ENCODE measurements around the gene NBPF1.
"Not testable (repeated sequence)": the region's sequence is repeated elsewhere in the genome, so short reads cannot be mapped to it uniquely, and the experiment has no call there.

DNA sequence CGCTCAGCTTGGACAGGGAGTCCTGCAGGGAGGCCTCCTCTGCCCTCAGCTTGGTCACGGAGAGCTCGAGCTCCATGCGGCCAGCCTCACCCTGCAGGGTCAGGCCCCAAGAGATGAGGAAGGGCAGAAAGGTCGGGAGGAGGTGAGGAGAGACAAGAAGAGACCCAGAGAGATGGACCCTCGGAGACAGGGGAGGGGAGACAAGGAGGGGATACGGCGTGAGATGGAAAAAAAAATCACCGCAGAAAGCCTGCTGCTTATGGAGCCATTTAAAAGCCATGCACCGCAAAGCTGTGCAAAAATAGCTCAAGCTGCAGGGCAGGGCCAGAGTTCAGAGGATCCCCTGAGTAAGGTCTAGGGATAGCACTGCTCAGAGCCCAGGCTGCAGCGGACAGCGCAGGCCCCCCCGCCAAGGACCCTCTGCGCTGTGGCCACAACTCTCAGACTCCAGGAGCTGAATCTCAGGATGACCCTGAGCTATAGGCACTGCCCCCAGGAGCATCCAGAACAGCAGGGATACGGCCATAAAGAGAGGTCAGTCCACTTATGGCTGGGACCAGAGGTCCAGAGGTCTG, 13.1 kb upstream of the NBPF1 start:
- TF ChIP-seq CTCF (IDR thresholded peaks at IDR 0.05; ENCODE audit: low read depth, low read length); POLR2A (IDR thresholded peaks at IDR 0.05; ENCODE audit: extremely low read depth, insufficient read length); MYC (IDR thresholded peaks at IDR 0.05; ENCODE audit: low read depth, low read length): not testable (repeated sequence)
- TF ChIP-seq, protein P1, sequence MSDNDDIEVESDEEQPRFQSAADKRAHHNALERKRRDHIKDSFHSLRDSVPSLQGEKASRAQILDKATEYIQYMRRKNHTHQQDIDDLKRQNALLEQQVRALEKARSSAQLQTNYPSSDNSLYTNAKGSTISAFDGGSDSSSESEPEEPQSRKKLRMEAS (IDR thresholded peaks at IDR 0.05; ENCODE audit: low read depth, low read length) = not testable (repeated sequence)
